ENCODE measurements around the gene FRA10AC1. TPM values are rescaled to one million over a fixed set of nuclear protein-coding genes. Genes with fewer than 3 reads are reported as not detected.

FRA10AC1 gene
- total and polyA plus RNA-seq, 10 of the 15 experiments (the other 5 are each of a cell fraction or from before 2014, with no cell fraction given) = 5.3 to 18.1 (median 9.9) TPM

DNA sequence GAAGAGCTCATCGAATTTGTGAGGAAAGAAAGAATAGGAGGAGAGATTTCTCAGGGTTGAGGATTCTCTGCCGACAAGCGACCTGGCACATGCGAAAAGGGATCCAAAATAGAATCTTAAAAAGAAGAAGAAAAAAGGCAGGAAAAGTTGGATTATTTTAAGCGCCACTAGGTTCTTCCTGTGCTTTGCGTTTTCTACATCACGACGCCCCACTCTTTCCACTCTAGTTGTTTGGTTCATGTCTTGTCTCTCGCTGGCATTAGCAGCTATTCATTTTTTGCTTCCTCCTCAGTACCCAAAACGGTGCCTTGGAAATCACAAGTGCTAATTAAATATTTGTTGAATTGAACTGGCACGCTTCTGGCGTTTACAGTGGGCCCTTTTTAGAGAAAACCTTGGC is 674 bp upstream of the FRA10AC1 start:
- POLR2A ChIA-PET = interaction anchor here (0.7 to 0.8 kb wide), 2 partner anchors 13 to 699 kb away, joined by 3 read pairs; partner anchors contain the start of gene TBC1D12
- DNase-seq (ENCODE audit: low read depth, low spot score) (no peak), FAIRE-seq (no peak), ATAC-seq (peak; percentile 7; the same call in 1 of the 3 replicates)
- TF ChIP-seq MXI1 (IDR thresholded peaks at IDR 0.05; ENCODE audit: low read depth, low read length) (no peak), NFIC (IDR thresholded peaks at IDR 0.05; ENCODE audit: low read depth, low read length) (0 out of 2 replicates have a peak, but pooled peaks have one; percentile 5), KDM1A (IDR thresholded peaks at IDR 0.05; ENCODE audit: borderline replicate concordance) (no peak), POLR2A (IDR thresholded peaks at IDR 0.05; ENCODE audit: low read depth, low read length) (no peak)
- Histone ChIP-seq H3K4me2 (ENCODE audit: control insufficient read depth, insufficient read depth) (peak overlapping the region; percentile 89), H3K4me3 (peak overlapping the region; percentile 87), H3K9ac (ENCODE audit: control insufficient read depth, insufficient read depth, low read length) (peak overlapping the region; percentile 57), H3K36me3 (ENCODE audit: control insufficient read depth in 2 of 2, insufficient read depth in 2 of 2, low read length in 1 of 2) (no peaks in the 10 kb centered on the region; a peak in 1 of 4 replicates), H3K27ac (ENCODE audit: control insufficient read depth, insufficient read depth) (peak overlapping the region; percentile 49), H3K27me3 (replicated peaks in 1 of 2; ENCODE audit: control insufficient read depth in 2 of 2, insufficient read depth in 2 of 2, low read length in 1 of 2) (no peaks in the 10 kb centered on the region), H3K9me3 (replicated peaks; ENCODE audit: control insufficient read depth, insufficient read depth, low read length) (no peaks in the 10 kb centered on the region), H4K20me1 (ENCODE audit: control insufficient read depth, insufficient read depth) (no peaks in the 10 kb centered on the region), H2AFZ (ENCODE audit: control insufficient read depth, low read depth, low read length) (peak overlapping the region; percentile 83), H3K4me1 (ENCODE audit: control insufficient read depth, insufficient read depth, low read length) (no peaks in the 10 kb centered on the region), H3K79me2 (ENCODE audit: control insufficient read depth, insufficient read depth, low read length) (peaks cover 5% of the 10 kb centered on the region)
- TSS peak; percentile 92 for BruUV-seq (replicated peaks)
- in situ Hi-C loops (cut with MboI) (loop anchor here (5.0 kb wide), 1 partner anchor 109 kb away; no protein-coding TSS in a partner anchor), intact Hi-C loops (cut with micrococcal nuclease; ENCODE audit: unreplicated experiment) (loop anchor here (5.0 kb wide), 2 partner anchors 39 to 54 kb away; partner anchors contain the start of gene LGI1)
- WGBS (ENCODE audit: insufficient coverage, insufficient replicate concordance, low lambda C conversion rate, missing lambda C conversion rate) = 0% methylated on average over 12 of the region's 12 CpGs
- SMC1A ChIA-PET (ENCODE audit: uncharacterized antibody, unreplicated experiment) = interaction anchor here (0.8 to 4.6 kb wide), 15 partner anchors 9 to 617 kb away, joined by 3 to 36 read pairs (median 3); partner anchors contain the start of genes LGI1 and SLC35G1
- CTCF ChIA-PET = interaction anchor here (0.7 to 4.3 kb wide), 12 partner anchors 12 to 191 kb away, joined by 3 to 46 read pairs (median 4); no protein-coding TSS in a partner anchor
- RAD21 ChIA-PET (ENCODE audit: unreplicated experiment) = interaction anchor here (0.6 to 3.5 kb wide), 8 partner anchors 10 to 326 kb away, joined by 3 to 18 read pairs (median 6); no protein-coding TSS in a partner anchor

DNA sequence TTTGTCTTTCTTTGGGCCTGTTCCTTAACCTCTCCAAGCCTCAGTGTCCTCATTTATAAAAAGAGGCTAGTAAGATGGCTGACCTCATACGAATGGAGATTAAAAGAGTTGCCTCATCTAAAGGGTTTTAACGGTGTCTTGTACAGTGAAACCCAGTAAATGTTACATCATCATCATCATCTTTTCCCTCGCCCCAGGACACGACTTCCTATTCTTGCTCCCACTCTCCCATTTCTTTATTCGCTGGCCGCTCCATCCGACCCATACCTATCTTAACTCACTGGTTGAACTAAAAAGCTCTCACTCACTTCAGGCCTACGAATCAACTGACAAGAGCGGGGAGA is 554 bp downstream of the FRA10AC1 start:
- 4% methylated on average over 9 of the region's 9 CpGs for WGBS (ENCODE audit: insufficient coverage, insufficient replicate concordance, low lambda C conversion rate, missing lambda C conversion rate)
- BruUV-seq (replicated peaks) = TSS peak; percentile 86
- peak overlapping the region; percentile 84 for H3K9ac ChIP-seq (ENCODE audit: control insufficient read depth, insufficient read depth, low read length)
- H4K20me1 ChIP-seq (ENCODE audit: control insufficient read depth, insufficient read depth) = no peaks in the 10 kb centered on the region
- H2AFZ ChIP-seq (ENCODE audit: control insufficient read depth, low read depth, low read length) = peak overlapping the region; percentile 67
- TF ChIP-seq SIN3A (IDR thresholded peaks at IDR 0.05; ENCODE audit: low read depth, low read length) (no peak), ZNF384 (IDR thresholded peaks at IDR 0.05; ENCODE audit: borderline replicate concordance, low read depth, low read length) (0 out of 2 replicates have a peak, but pooled peaks have one; percentile 3), RAD21 (IDR thresholded peaks at IDR 0.05; ENCODE audit: insufficient read depth, low read depth, low read length) (no peak), TCF7 (IDR thresholded peaks at IDR 0.05; ENCODE audit: borderline replicate concordance) (no peak), MTA3 (IDR thresholded peaks at IDR 0.05; ENCODE audit: borderline replicate concordance, low read length) (0 out of 2 replicates have a peak, but pooled peaks have one; percentile 25)
- RAD21 ChIA-PET (ENCODE audit: unreplicated experiment) = interaction anchor here (0.6 to 3.5 kb wide), 11 partner anchors 13 to 618 kb away, joined by 3 to 18 read pairs (median 4); no protein-coding TSS in a partner anchor
- no peaks in the 10 kb centered on the region for H3K9me3 ChIP-seq (replicated peaks; ENCODE audit: control insufficient read depth, insufficient read depth, low read length)
- peak overlapping the region; percentile 76 for H3K27ac ChIP-seq (ENCODE audit: control insufficient read depth, insufficient read depth)
- no peak for FAIRE-seq
- CTCF ChIA-PET = interaction anchor here (0.6 to 4.3 kb wide), 14 partner anchors 8 to 183 kb away, joined by 3 to 46 read pairs (median 4); no protein-coding TSS in a partner anchor
- peak; percentile 49 for ATAC-seq
- no peaks in the 10 kb centered on the region; a peak in 1 of 4 replicates for H3K36me3 ChIP-seq (ENCODE audit: control insufficient read depth in 2 of 2, insufficient read depth in 2 of 2, low read length in 1 of 2)
- H3K4me3 ChIP-seq = peak overlapping the region; percentile 87
- POLR2A ChIA-PET = interaction anchor here (0.6 to 0.7 kb wide), 2 partner anchors 37 to 50 kb away, joined by 3 read pairs; no protein-coding TSS in a partner anchor
- H3K4me1 ChIP-seq (ENCODE audit: control insufficient read depth, insufficient read depth, low read length) = no peaks in the 10 kb centered on the region
- peak overlapping the region; percentile 82 for H3K4me2 ChIP-seq (ENCODE audit: control insufficient read depth, insufficient read depth)
- SMC1A ChIA-PET (ENCODE audit: uncharacterized antibody, unreplicated experiment) = interaction anchor here (0.6 to 4.6 kb wide), 11 partner anchors 13 to 438 kb away, joined by 3 to 36 read pairs (median 5); partner anchors contain the start of genes LGI1 and SLC35G1
- DNase-seq (ENCODE audit: low read depth, low spot score) = no peak
- H3K27me3 ChIP-seq (replicated peaks in 1 of 2; ENCODE audit: control insufficient read depth in 2 of 2, insufficient read depth in 2 of 2, low read length in 1 of 2) = no peaks in the 10 kb centered on the region
- peaks cover 5% of the 10 kb centered on the region for H3K79me2 ChIP-seq (ENCODE audit: control insufficient read depth, insufficient read depth, low read length)
- in situ Hi-C loops (cut with MboI) (loop anchor here (5.0 kb wide), 1 partner anchor 110 kb away; no protein-coding TSS in a partner anchor), intact Hi-C loops (cut with micrococcal nuclease; ENCODE audit: unreplicated experiment) (loop anchor here (1.0 to 5.0 kb wide), 3 partner anchors 40 to 114 kb away; partner anchors contain the start of gene LGI1)
